Stimulated activated CD4-positive, alpha-beta T cell treated with anti-CD3 and anti-CD28 coated beads, Interleukin-4, amount 100 ng/mL, for 24 hours (primary cell): ENCODE measurements around the gene KLHL41.
"Not testable (repeated sequence)": the region's sequence is repeated elsewhere in the genome, so short reads cannot be mapped to it uniquely, and the experiment has no call there.

ENCODE experiments used
- DNase-seq: peaks from one replicate; pipeline ENCODE4 v3.0.0-alpha.2; 2020

The KLHL41 gene

DNA sequence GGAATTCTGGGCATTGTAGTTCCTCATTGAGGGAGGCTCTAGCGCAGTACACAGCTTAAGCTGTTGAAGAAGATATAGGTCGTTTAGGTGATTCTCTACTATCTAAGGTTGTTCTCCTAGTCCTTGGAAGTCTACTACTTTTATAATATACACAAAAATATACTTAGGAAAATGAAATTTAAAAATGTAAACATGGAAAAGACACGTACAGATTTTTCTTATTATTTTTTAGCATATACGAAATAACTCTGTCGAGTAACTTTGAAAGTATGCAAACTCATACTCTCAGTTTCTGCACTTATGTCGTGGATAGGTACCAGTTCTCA, 64.4 kb downstream of the KLHL41 start:
- no peak for DNase-seq

DNA sequence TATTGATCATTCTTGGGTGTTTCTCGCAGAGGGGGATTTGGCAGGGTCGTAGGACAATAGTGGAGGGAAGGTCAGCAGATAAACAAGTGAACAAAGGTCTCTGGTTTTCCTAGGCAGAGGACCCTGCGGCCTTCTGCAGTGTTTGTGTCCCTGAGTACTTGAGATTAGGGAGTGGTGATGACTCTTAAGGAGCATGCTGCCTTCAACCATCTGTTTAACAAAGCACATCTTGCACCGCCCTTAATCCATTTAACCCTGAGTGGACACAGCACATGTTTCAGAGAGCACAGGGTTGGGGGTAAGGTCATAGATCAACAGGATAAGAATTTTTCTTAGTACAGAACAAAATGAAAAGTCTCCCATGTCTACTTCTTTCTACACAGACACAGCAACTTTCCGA, 65.0 kb downstream of the KLHL41 start:
- not testable (repeated sequence) for DNase-seq

DNA sequence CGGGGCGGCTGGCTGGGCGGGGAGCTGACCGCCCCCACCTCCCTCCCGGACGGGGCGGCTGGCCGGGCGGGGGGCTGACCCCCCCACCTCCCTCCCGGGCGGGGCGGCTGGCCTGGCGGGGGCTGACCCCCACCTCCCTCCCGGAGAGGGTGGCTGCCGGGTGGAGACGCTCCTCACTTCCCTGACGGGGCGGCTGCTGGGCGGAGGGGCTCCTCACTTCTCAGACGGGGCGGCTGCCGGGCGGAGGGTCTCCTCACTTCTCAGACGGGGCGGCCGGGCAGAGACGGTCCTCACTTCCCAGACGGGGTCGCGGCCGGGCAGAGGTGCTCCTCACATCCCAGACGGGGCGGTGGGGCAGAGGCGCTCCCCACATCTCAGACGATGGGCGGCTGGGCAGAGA, 65.8 kb downstream of the KLHL41 start:
- not testable (repeated sequence) for DNase-seq
